ENCODE data around the gene PROK1. TPM values are rescaled to one million over a fixed set of nuclear protein-coding genes. Genes with fewer than 3 reads are reported as not detected.

The PROK1 gene
- polyA plus RNA-seq, 3 donors, result not detected

DNA sequence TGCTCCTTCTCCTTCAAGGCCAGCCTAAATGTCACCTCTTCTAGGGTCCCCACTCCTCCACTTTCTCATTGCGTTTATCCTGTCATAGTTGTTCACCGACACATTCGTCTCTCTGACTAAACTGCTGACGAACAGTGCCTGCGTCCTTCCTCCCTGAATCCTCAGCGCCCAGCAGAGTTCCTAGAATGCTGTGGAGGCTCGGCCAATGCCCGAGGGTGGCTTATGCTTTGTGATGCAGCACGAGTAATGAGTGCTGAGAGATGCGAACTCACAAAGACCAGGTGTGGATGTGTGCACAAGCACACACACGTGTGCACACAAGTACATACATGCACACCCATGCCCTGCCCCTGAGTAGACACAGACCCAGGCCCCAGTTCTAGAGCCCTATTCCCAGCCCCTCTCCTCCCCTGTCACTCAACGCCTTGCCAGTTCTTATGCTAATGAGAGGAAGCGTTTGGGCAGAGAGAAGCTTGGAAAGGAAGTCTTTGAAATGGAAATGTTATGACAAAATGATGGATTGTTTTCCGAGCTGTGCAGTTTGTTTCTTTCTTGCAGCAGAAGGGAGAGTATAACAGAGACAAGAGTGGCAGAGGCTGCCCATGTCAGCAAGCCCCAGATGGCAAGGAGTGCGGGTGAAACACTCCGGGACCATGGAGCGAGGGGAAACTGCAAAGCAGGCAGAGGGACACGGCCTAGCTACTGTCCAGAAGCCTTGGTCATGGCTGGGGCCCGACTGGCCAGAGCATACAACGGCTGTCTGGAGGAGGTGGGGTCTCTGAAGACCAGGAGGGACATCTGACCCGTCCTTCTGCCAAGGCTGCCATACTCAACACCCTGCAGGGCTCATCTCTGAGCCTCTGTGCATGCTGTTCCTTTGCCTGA, 43.8 kb downstream of the PROK1 start:
- Histone ChIP-seq H3K4me2 (replicated peaks; ENCODE audit: extremely low read depth, low read length, poor library complexity, severe bottlenecking) (no peak overlapping the region), H3K4me1 (ENCODE audit: control insufficient read depth in 1 of 2, insufficient read depth in 2 of 2, low read length in 2 of 2) (no peaks in the 10 kb centered on the region), H3K79me2 (ENCODE audit: insufficient read depth, low read length) (no peaks in the 10 kb centered on the region), H3K9ac (ENCODE audit: insufficient read depth, low read length, poor library complexity, severe bottlenecking) (no peak overlapping the region), H3K27ac (ENCODE audit: low read depth in 1 of 2, low read length in 2 of 2) (no peak overlapping the region), H3K27me3 (ENCODE audit: control insufficient read depth in 2 of 2, insufficient read depth in 2 of 2, low read length in 2 of 2) (no peaks in the 10 kb centered on the region), H3K4me3 (replicated peaks in 1 of 3; ENCODE audit: low read depth in 2 of 3, low read length in 3 of 3) (no peak overlapping the region), H3K36me3 (replicated peaks in 1 of 2; ENCODE audit: control insufficient read depth in 1 of 2, insufficient read depth in 2 of 2, low read length in 2 of 2) (no peaks in the 10 kb centered on the region), H3K9me3 (replicated peaks in 1 of 2; ENCODE audit: control insufficient read depth in 1 of 2, insufficient read depth in 1 of 2, low read length in 2 of 2) (no peaks in the 10 kb centered on the region), H2AFZ (ENCODE audit: insufficient read depth, low read depth, low read length, poor library complexity, severe bottlenecking) (no peak overlapping the region), H4K20me1 (ENCODE audit: insufficient read depth, low read length) (no peaks in the 10 kb centered on the region)
- DNase-seq, result no peak
- intact Hi-C loops (cut with micrococcal nuclease), result loop anchor here in 1 of 2 donors (5.0 to 10.0 kb wide), 2 partner anchors 180 to 292 kb away; no protein-coding TSS in a partner anchor
- no peaks in the 10 kb centered on the region for H3K9me3 Mint-ChIP-seq
- TF ChIP-seq, protein P1, sequence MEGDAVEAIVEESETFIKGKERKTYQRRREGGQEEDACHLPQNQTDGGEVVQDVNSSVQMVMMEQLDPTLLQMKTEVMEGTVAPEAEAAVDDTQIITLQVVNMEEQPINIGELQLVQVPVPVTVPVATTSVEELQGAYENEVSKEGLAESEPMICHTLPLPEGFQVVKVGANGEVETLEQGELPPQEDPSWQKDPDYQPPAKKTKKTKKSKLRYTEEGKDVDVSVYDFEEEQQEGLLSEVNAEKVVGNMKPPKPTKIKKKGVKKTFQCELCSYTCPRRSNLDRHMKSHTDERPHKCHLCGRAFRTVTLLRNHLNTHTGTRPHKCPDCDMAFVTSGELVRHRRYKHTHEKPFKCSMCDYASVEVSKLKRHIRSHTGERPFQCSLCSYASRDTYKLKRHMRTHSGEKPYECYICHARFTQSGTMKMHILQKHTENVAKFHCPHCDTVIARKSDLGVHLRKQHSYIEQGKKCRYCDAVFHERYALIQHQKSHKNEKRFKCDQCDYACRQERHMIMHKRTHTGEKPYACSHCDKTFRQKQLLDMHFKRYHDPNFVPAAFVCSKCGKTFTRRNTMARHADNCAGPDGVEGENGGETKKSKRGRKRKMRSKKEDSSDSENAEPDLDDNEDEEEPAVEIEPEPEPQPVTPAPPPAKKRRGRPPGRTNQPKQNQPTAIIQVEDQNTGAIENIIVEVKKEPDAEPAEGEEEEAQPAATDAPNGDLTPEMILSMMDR (IDR thresholded peaks at IDR 0.05), result no peak
- H3K4me1 Mint-ChIP-seq, result peaks cover 12% of the 10 kb centered on the region
- peaks cover 2 to 3% (median 3%) of the 10 kb centered on the region in 3 donors for H3K27me3 Mint-ChIP-seq (ENCODE audit: low read depth in 3 of 3)
- no peaks in the 10 kb centered on the region for H3K36me3 Mint-ChIP-seq
- H3K27ac Mint-ChIP-seq, result peak overlapping the region in 1 of 7 donors; percentile 0
- H3K4me3 Mint-ChIP-seq, result no peak overlapping the region
- 26% methylated on average over 12 of the region's 21 CpGs for WGBS (ENCODE audit: insufficient coverage)

DNA sequence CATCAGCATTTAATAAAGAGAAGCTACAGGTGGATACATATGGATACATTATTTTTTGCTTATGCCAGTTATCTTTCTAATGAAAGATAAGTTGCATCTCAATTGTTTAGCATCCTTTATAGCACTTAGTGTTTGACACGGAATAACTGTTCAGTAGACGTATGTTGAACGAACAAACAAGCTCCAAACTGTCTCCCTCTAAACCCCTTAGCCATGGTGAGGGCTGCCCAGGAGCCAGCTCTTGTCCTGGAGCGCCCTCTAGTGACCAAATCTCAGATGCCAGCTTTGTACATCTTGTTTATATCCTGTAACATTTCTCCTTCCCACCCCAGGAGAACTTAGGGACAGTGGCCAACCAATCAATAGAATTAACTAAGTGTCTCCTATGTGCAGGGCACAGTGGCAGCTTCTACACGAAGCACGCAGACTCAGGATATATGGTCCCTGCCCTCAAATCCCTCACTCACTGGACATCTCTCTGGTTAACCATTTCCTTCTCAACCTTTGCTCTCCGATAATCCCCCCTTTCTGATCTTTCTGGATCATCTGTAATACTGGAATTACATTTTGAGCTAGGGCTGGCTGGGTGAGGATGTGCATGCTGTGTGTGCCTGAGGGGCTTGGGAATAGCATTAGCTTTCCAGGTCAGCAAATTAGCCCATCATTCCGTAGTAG, 45.1 kb downstream of the PROK1 start:
- no peaks in the 10 kb centered on the region for H3K27me3 ChIP-seq (ENCODE audit: control insufficient read depth in 2 of 2, insufficient read depth in 2 of 2, low read length in 2 of 2)
- H3K27ac ChIP-seq (ENCODE audit: low read depth in 1 of 2, low read length in 2 of 2), result no peak overlapping the region
- H3K4me3 ChIP-seq (replicated peaks in 1 of 3; ENCODE audit: low read depth in 2 of 3, low read length in 3 of 3), result no peak overlapping the region
- H3K4me2 ChIP-seq (replicated peaks; ENCODE audit: extremely low read depth, low read length, poor library complexity, severe bottlenecking), result no peak overlapping the region
- DNase-seq, result peak; percentile 68 to 79 (median 71)
- H3K9ac ChIP-seq (ENCODE audit: insufficient read depth, low read length, poor library complexity, severe bottlenecking), result no peak overlapping the region
- TF ChIP-seq, protein P1 (IDR thresholded peaks at IDR 0.05), result peak; percentile 98
- peaks cover 3 to 5% (median 3%) of the 10 kb centered on the region in 3 donors for H3K27me3 Mint-ChIP-seq (ENCODE audit: low read depth in 3 of 3)
- peaks cover 12% of the 10 kb centered on the region for H3K4me1 Mint-ChIP-seq
- H3K27ac Mint-ChIP-seq, result no peak overlapping the region
- WGBS (ENCODE audit: insufficient coverage), result 20% methylated on average over 5 of the region's 8 CpGs
- no peaks in the 10 kb centered on the region for H3K9me3 ChIP-seq (replicated peaks in 1 of 2; ENCODE audit: control insufficient read depth in 1 of 2, insufficient read depth in 1 of 2, low read length in 2 of 2)
- intact Hi-C loops (cut with micrococcal nuclease), result loop anchor here (2.0 to 10.0 kb wide), 3 partner anchors 181 to 299 kb away; no protein-coding TSS in a partner anchor
- no peaks in the 10 kb centered on the region for H3K9me3 Mint-ChIP-seq
- H3K36me3 Mint-ChIP-seq, result no peaks in the 10 kb centered on the region
- no peaks in the 10 kb centered on the region for H4K20me1 ChIP-seq (ENCODE audit: insufficient read depth, low read length)
- no peaks in the 10 kb centered on the region for H3K79me2 ChIP-seq (ENCODE audit: insufficient read depth, low read length)
- H3K4me1 ChIP-seq (ENCODE audit: control insufficient read depth in 1 of 2, insufficient read depth in 2 of 2, low read length in 2 of 2), result no peaks in the 10 kb centered on the region
- H3K36me3 ChIP-seq (replicated peaks in 1 of 2; ENCODE audit: control insufficient read depth in 1 of 2, insufficient read depth in 2 of 2, low read length in 2 of 2), result no peaks in the 10 kb centered on the region
- H3K4me3 Mint-ChIP-seq, result no peak overlapping the region
- no peak overlapping the region for H2AFZ ChIP-seq (ENCODE audit: insufficient read depth, low read depth, low read length, poor library complexity, severe bottlenecking)
